Measurements from ENCODE around the gene TMEM178B. TPM values are rescaled to one million over a fixed set of nuclear protein-coding genes. Genes with fewer than 3 reads are reported as not detected.

The TMEM178B gene
- total and polyA plus RNA-seq, 2 of the 4 experiments (the other 2 are of a cell fraction) = under 0.01 to 0.05 TPM

DNA sequence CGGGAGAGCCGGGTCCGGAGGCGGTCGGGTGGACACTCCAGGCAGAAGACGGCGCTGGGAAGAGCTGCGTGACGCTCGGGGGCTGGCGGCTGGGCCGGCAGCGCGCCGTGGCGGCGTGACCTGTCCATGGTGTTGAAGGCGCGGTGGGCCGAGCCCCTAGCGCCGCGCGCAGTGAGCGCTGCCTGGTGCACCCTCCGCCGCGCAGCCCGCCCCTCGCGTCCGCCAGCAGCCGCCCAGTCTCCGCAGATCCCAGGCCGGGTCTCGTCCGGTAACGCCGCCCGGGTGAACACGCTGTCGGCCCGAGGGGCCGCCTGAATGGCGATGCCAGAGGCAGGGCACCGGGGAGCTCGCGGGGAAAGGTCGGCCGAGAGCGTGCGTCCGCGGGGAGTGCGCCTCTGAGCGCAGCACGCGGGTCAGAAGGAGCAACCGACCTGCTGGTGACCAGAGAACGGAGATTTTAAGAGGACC lies 657 bp upstream of the TMEM178B start:
- Histone ChIP-seq H4K8ac (ENCODE audit: low read depth in 2 of 2, low read length in 2 of 2) (no peak overlapping the region), H3K4ac (ENCODE audit: low read depth, low read length) (no peak overlapping the region), H4K91ac (ENCODE audit: insufficient read depth, low read depth, low read length) (no peak overlapping the region), H3K27me3 (ENCODE audit: control insufficient read depth, insufficient read depth, low read length) (peaks cover 44% of the 10 kb centered on the region), H2BK15ac (ENCODE audit: low read depth, low read length) (no peak overlapping the region), H3K27ac (ENCODE audit: insufficient read depth, low read length) (no peak overlapping the region), H3K4me3 (ENCODE audit: insufficient read depth, low read depth, low read length) (peak overlapping the region; percentile 47), H2BK120ac (ENCODE audit: low read depth, low read length) (no peak overlapping the region), H3K14ac (replicated peaks; ENCODE audit: low read depth, low read length) (no peak overlapping the region), H2AK5ac (ENCODE audit: low read depth, low read length) (no peak overlapping the region), H3K79me1 (ENCODE audit: low read depth in 1 of 2, low read length in 2 of 2) (no peaks in the 10 kb centered on the region), H3K36me3 (ENCODE audit: control insufficient read depth, insufficient read depth, low read length) (no peaks in the 10 kb centered on the region), H3K9ac (ENCODE audit: low read depth, low read length) (no peak overlapping the region), H4K5ac (ENCODE audit: low read depth, low read length) (no peak overlapping the region), H3K23ac (ENCODE audit: low read depth, low read length) (no peak overlapping the region), H3K4me1 (ENCODE audit: control insufficient read depth, insufficient read depth, low read length) (peaks cover 1% of the 10 kb centered on the region; the same call in 1 of the 2 replicates), H3K4me2 (ENCODE audit: low read depth, low read length) (peak overlapping the region; percentile 60; the same call in 1 of the 2 replicates), H3K18ac (ENCODE audit: low read depth, low read length) (no peak overlapping the region), H2BK5ac (ENCODE audit: low read depth, low read length, poor library complexity, severe bottlenecking) (no peak overlapping the region), H2AK9ac (replicated peaks; ENCODE audit: low read depth, low read length, poor library complexity) (no peak overlapping the region), H4K20me1 (ENCODE audit: insufficient read depth, low read length) (no peaks in the 10 kb centered on the region), H2AFZ (replicated peaks; ENCODE audit: low read length, poor library complexity) (peak overlapping the region; percentile 83), H3K9me3 (ENCODE audit: control insufficient read depth, insufficient read depth, low read length) (no peaks in the 10 kb centered on the region), H3K9me1 (ENCODE audit: insufficient read depth, low read length) (no peaks in the 10 kb centered on the region), H3K56ac (ENCODE audit: extremely low read depth, insufficient read depth, low read length) (no peak overlapping the region), H2BK20ac (ENCODE audit: low read depth, low read length) (no peak overlapping the region)
- ChIA-PET POLR2A (ENCODE audit: unreplicated experiment) (no interaction called here), CTCF (no interaction called here)
- TF ChIP-seq MXI1 (IDR thresholded peaks at IDR 0.05; ENCODE audit: borderline replicate concordance, low read depth, low read length) = peak; percentile 84
- TF ChIP-seq, protein P1, sequence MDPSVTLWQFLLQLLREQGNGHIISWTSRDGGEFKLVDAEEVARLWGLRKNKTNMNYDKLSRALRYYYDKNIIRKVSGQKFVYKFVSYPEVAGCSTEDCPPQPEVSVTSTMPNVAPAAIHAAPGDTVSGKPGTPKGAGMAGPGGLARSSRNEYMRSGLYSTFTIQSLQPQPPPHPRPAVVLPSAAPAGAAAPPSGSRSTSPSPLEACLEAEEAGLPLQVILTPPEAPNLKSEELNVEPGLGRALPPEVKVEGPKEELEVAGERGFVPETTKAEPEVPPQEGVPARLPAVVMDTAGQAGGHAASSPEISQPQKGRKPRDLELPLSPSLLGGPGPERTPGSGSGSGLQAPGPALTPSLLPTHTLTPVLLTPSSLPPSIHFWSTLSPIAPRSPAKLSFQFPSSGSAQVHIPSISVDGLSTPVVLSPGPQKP (IDR thresholded peaks at IDR 0.05; ENCODE audit: borderline replicate concordance, low read depth, low read length) = no peak
- ATAC-seq (ENCODE audit: low read depth) (peak; percentile 86), DNase-seq (peak; percentile 44)
- 4% methylated on average over 23 of the region's 60 CpGs; no CpG with 5 or more reads in 1 of the 2 experiments for WGBS, 2 experiments (ENCODE audit: extremely low coverage in 2 of 2, insufficient read length in 1 of 2)
- dilution Hi-C loops (cut with HindIII; ENCODE audit: low sequenced_read_pairs, unreplicated experiment) (no loop called here), intact Hi-C loops (cut with micrococcal nuclease) (loop anchor here (2.0 to 10.0 kb wide), 2 partner anchors 58 to 582 kb away; partner anchors contain the start of gene MRPS33), in situ Hi-C loops (cut with MboI; ENCODE audit: low sequenced_read_pairs) (no loop called here)
- BruUV-seq (replicated peaks) = no TSS peak

Data from IMR-90 (cell line).